Stimulated activated memory B cell treated with anti-CD40 and anti-IgM and Interleukin-4, amounts not matched to agents 10 μg/mL and 1 μg/mL and 100 μg/mL, for 72 hours (primary cell): ENCODE measurements around the gene TOPAZ1.

Experiments used
- ATAC-seq: fragments of 150-1000 bp; cut with Tn5 transposase; 2 replicates; pipeline ENCODE4 v1.10.0; 2021
- H3K27ac Mint-ChIP-seq: one replicate; pipeline ENCODE4 v1.8.0; 2022; ENCODE audit warnings: mild to moderate bottlenecking, mixed read lengths
- H3K27me3 Mint-ChIP-seq: one replicate; pipeline ENCODE4 v1.8.0; 2022; ENCODE audit warnings: mixed read lengths
- H3K36me3 Mint-ChIP-seq: one replicate; pipeline ENCODE4 v1.8.0; 2022; ENCODE audit warnings: mixed read lengths
- H3K4me1 Mint-ChIP-seq: one replicate; pipeline ENCODE4 v1.8.0; 2022; ENCODE audit warnings: mixed read lengths
- H3K4me3 Mint-ChIP-seq: one replicate; pipeline ENCODE4 v1.8.0; 2022; ENCODE audit warnings: mild to moderate bottlenecking, moderate library complexity, mixed read lengths
- H3K9me3 Mint-ChIP-seq: one replicate; pipeline ENCODE4 v1.8.0; 2022; ENCODE audit warnings: mixed read lengths

Gene TOPAZ1

DNA sequence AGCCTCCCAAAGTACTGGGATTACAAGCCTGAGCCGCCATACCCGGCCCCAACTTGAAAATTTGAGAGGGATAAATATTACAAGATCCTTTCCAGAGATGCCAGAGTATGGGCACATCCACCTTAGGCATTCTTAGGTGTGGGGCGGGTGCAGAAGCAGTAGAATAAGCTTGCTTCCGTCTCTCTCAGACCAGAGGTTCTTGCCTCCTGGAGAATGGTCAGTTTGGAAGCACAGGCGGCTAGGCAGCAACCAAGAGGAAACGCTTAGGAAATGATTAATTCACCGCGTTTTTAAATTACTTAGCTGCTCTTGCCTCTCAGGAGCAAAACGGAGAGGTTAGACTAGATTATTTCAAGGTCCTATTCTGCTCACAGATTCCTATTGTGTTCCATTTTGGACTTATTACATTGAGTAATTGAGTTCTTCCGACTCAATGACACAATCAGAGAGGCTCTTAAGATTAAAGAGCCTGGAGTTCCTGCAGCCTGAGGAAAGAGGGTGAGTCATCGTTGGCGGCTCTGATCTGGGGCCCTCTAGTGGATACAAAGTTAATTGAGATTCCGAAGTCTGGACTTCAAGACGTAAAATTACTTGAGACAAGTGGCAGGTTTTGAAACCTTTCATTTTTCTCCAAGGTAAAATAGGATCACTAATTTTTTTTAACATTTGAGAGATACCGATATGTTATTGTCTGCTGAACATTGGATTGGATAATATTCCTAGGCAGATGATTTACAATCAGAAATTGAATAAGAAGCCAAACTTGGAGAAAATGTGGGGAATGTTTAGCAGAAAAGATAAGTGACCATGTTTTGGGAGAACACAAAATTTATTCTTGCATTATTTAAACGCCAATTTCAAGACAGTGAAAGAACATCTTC lies 5.8 kb upstream of the TOPAZ1 start:
- peak; percentile 73 for ATAC-seq
- no peaks in the 10 kb centered on the region for H3K36me3 Mint-ChIP-seq
- no peak overlapping the region for H3K27ac Mint-ChIP-seq
- no peak overlapping the region for H3K4me3 Mint-ChIP-seq
- H3K4me1 Mint-ChIP-seq, result peaks cover 6% of the 10 kb centered on the region
- peaks cover 12% of the 10 kb centered on the region for H3K27me3 Mint-ChIP-seq
- H3K9me3 Mint-ChIP-seq, result no peaks in the 10 kb centered on the region

- no peak overlapping the region for H3K27ac Mint-ChIP-seq
- peaks cover 6% of the 10 kb centered on the region for H3K4me1 Mint-ChIP-seq
- peaks cover 5% of the 10 kb centered on the region for H3K9me3 Mint-ChIP-seq
- no peak for ATAC-seq
- peaks cover 18% of the 10 kb centered on the region for H3K27me3 Mint-ChIP-seq
- no peaks in the 10 kb centered on the region for H3K36me3 Mint-ChIP-seq
- H3K4me3 Mint-ChIP-seq, result no peak overlapping the region
These were observed 5.2 kb upstream of the TOPAZ1 start for GRCh38 chr3:44236485-44236908.

GRCh38 chr3:44237161-44237560 lies 4.5 kb upstream of the TOPAZ1 start:
- no peak for ATAC-seq
- Mint-ChIP-seq H3K36me3 (no peaks in the 10 kb centered on the region), H3K27me3 (peaks cover 18% of the 10 kb centered on the region), H3K4me1 (peaks cover 6% of the 10 kb centered on the region), H3K9me3 (peaks cover 5% of the 10 kb centered on the region), H3K4me3 (no peak overlapping the region), H3K27ac (no peak overlapping the region)

DNA sequence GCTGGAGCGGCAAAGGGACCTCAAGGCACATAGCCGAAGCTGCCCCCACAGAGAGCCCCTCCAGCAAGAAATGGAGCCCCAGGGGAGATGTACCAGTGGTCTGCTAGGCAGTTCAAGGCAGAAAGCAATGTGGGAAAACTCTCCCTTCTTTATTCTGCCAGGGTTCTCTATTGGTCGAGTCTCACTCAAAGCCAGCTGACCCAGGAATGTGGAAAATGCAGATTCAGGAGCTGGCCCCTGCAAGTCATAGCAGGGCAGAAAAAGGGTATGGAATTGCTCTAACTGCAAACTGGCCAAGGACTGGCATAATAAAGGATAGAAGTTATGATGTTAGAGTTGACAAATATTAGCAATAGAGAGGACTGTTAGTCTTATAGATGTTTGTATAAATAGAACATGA lies 4.0 kb upstream of the TOPAZ1 start:
- Mint-ChIP-seq H3K9me3 (peaks cover 5% of the 10 kb centered on the region), H3K4me1 (peaks cover 6% of the 10 kb centered on the region), H3K27ac (no peak overlapping the region), H3K4me3 (no peak overlapping the region), H3K36me3 (no peaks in the 10 kb centered on the region), H3K27me3 (peaks cover 18% of the 10 kb centered on the region)
- ATAC-seq, result no peak

DNA sequence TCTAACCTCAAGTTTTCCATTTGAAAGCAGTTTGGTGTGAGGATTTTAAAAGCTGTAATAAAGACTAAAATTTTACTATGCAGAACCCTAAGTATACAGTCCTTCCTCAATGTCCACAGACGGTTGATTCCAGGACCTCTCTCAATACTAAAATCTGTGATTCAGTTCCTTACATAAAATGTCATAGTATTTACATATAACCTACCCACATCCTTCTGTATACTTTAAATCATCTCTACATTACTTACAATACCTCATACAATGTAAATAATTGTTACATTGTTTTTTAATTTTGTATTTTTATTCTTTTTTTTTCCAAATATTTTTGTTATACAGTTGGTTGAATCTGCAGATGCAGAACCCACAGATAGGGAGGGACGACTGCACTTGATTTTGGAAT lies 2.8 kb upstream of the TOPAZ1 start:
- Mint-ChIP-seq H3K27ac (no peak overlapping the region), H3K4me1 (peaks cover 6% of the 10 kb centered on the region), H3K36me3 (no peaks in the 10 kb centered on the region), H3K9me3 (peaks cover 5% of the 10 kb centered on the region), H3K4me3 (no peak overlapping the region), H3K27me3 (peaks cover 18% of the 10 kb centered on the region)
- ATAC-seq, result no peak

GRCh38 chr3:44240061-44240460 lies 1.6 kb upstream of the TOPAZ1 start:
- ATAC-seq, result no peak
- Mint-ChIP-seq H3K27ac (no peak overlapping the region), H3K36me3 (no peaks in the 10 kb centered on the region)

GRCh38 chr3:44242721-44243120 lies 1.0 kb downstream of the TOPAZ1 start:
- ATAC-seq, result no peak
- Mint-ChIP-seq H3K4me1 (no peaks in the 10 kb centered on the region), H3K36me3 (no peaks in the 10 kb centered on the region), H3K27ac (no peak overlapping the region), H3K4me3 (no peak overlapping the region), H3K9me3 (peaks cover 8% of the 10 kb centered on the region), H3K27me3 (peaks cover 13% of the 10 kb centered on the region)

More at GRCh38 chr3:44240061-44240460, 1.6 kb upstream of the TOPAZ1 start:
- H3K4me1 Mint-ChIP-seq, result peaks cover 6% of the 10 kb centered on the region
- H3K27me3 Mint-ChIP-seq, result peaks cover 18% of the 10 kb centered on the region
- no peak overlapping the region for H3K4me3 Mint-ChIP-seq
- peaks cover 5% of the 10 kb centered on the region for H3K9me3 Mint-ChIP-seq

GRCh38 chr3:44248152-44248551 lies 6.5 kb downstream of the TOPAZ1 start:
- no peak for ATAC-seq
- Mint-ChIP-seq H3K4me3 (no peak overlapping the region), H3K36me3 (no peaks in the 10 kb centered on the region), H3K9me3 (peaks cover 13% of the 10 kb centered on the region), H3K27ac (no peak overlapping the region), H3K4me1 (no peaks in the 10 kb centered on the region), H3K27me3 (peaks cover 40% of the 10 kb centered on the region)

GRCh38 chr3:44252332-44252959 lies 10.8 kb downstream of the TOPAZ1 start:
- Mint-ChIP-seq H3K27me3 (peaks cover 39% of the 10 kb centered on the region), H3K36me3 (no peaks in the 10 kb centered on the region), H3K9me3 (peaks cover 12% of the 10 kb centered on the region), H3K4me3 (no peak overlapping the region), H3K27ac (no peak overlapping the region), H3K4me1 (no peaks in the 10 kb centered on the region)
- ATAC-seq, result no peak

- Mint-ChIP-seq H3K27me3 (peaks cover 25% of the 10 kb centered on the region), H3K4me1 (no peaks in the 10 kb centered on the region)
These were observed 17.7 kb downstream of the TOPAZ1 start for GRCh38 chr3:44259404-44259803.

DNA sequence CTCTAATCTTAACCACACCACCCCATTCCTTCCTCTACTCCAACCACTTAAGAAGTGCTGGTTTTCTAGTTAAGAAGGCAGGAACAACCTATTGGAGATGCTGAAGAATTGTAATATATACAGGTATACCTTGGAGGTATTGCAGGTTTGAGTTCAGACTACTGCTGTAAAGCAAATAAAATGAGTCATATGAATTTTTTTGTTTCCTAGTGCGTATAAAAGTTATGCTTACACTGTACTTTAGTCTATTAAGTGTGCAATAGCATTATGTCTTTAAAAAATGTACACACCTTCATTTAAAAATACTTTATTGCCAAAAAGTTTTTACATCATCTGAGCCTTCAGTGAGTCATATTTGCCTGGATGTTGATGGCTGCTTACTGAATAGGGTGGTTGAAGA lies 22.5 kb downstream of the TOPAZ1 start:
- H3K4me3 Mint-ChIP-seq, result no peak overlapping the region
- peaks cover 2% of the 10 kb centered on the region for H3K9me3 Mint-ChIP-seq
- ATAC-seq, result no peak
- no peak overlapping the region for H3K27ac Mint-ChIP-seq
- H3K27me3 Mint-ChIP-seq, result peaks cover 25% of the 10 kb centered on the region
- no peaks in the 10 kb centered on the region for H3K36me3 Mint-ChIP-seq
- H3K4me1 Mint-ChIP-seq, result no peaks in the 10 kb centered on the region

More at GRCh38 chr3:44259404-44259803, 17.7 kb downstream of the TOPAZ1 start:
- Mint-ChIP-seq H3K9me3 (peaks cover 2% of the 10 kb centered on the region), H3K36me3 (no peaks in the 10 kb centered on the region), H3K4me3 (no peak overlapping the region), H3K27ac (no peak overlapping the region)
- ATAC-seq, result no peak

DNA sequence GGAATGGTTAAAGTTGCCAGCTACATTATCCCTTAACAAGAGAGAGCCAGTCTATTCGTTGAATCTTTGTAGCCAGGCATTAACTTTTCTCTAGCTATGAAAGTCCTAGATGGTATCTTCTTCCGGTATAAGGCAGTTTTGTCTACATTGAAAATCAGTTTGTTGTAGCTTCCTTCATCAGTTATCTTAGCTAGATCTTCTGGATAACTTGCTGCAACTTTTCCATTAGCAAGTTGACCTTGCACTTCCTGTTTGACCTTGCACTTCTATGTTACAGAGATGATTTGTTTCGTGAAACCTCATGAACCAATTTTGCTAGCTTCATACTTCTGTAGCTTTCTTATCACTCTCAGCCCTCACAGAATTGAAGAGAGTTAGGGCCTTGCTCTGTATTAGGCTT lies 24.1 kb downstream of the TOPAZ1 start:
- no peak for ATAC-seq
- Mint-ChIP-seq H3K4me3 (no peak overlapping the region), H3K36me3 (no peaks in the 10 kb centered on the region), H3K9me3 (peaks cover 2% of the 10 kb centered on the region), H3K27ac (no peak overlapping the region), H3K4me1 (no peaks in the 10 kb centered on the region), H3K27me3 (peaks cover 17% of the 10 kb centered on the region)

- no peaks in the 10 kb centered on the region for H3K36me3 Mint-ChIP-seq
- peaks cover 19% of the 10 kb centered on the region for H3K27me3 Mint-ChIP-seq
- H3K9me3 Mint-ChIP-seq, result peaks cover 16% of the 10 kb centered on the region
- H3K27ac Mint-ChIP-seq, result no peak overlapping the region
- H3K4me3 Mint-ChIP-seq, result no peak overlapping the region
- H3K4me1 Mint-ChIP-seq, result no peaks in the 10 kb centered on the region
- no peak for ATAC-seq
These were observed 30.5 kb downstream of the TOPAZ1 start for GRCh38 chr3:44272191-44272590.

DNA sequence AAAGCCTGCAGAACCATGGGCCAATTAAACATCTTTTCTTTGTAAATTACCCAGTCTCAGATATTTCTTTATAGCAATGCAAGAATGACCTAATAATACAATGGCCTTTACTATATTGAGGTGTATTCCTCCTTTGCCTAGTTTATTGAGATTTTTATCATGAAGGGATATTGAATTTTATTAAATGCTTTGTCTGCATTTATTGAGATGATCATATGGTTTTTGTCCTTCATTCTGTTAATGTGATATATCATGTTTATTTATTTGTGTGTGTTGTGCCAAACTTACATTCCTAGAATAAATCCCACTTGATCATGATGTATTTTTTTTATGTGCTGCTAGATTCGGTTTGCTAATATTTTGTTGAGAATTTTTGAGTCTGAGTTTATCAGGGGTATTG lies 36.2 kb downstream of the TOPAZ1 start:
- Mint-ChIP-seq H3K4me3 (no peak overlapping the region), H3K36me3 (no peaks in the 10 kb centered on the region), H3K9me3 (peaks cover 9% of the 10 kb centered on the region), H3K27ac (no peak overlapping the region), H3K4me1 (no peaks in the 10 kb centered on the region), H3K27me3 (peaks cover 53% of the 10 kb centered on the region)
- ATAC-seq, result no peak

DNA sequence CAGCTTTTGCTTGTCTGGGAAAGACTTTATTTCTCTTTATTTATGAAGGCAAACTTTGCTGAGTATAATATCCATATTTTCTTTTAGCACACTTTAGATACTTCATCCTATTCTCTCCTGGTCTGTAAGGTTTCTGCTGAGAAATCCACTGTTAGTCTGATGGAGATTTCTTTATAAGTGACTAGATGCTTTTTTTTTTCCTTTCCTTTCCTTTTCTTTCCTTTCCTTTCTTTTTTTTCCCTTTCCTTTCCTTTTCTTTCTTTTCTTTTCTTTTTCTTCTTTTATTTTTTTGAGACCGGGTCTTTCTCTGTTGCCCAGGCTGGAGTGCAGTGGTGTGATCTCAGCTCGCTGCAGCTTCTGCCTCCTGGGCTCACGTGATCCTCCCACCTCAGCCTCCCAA lies 38.4 kb downstream of the TOPAZ1 start:
- no peaks in the 10 kb centered on the region for H3K4me1 Mint-ChIP-seq
- ATAC-seq, result no peak
- peaks cover 53% of the 10 kb centered on the region for H3K27me3 Mint-ChIP-seq
- H3K4me3 Mint-ChIP-seq, result no peak overlapping the region
- H3K9me3 Mint-ChIP-seq, result peaks cover 6% of the 10 kb centered on the region
- no peaks in the 10 kb centered on the region for H3K36me3 Mint-ChIP-seq
- H3K27ac Mint-ChIP-seq, result no peak overlapping the region

GRCh38 chr3:44280631-44281030 lies 38.9 kb downstream of the TOPAZ1 start:
- Mint-ChIP-seq H3K27ac (no peak overlapping the region), H3K9me3 (peaks cover 2% of the 10 kb centered on the region), H3K36me3 (no peaks in the 10 kb centered on the region), H3K4me1 (no peaks in the 10 kb centered on the region), H3K4me3 (no peak overlapping the region), H3K27me3 (peaks cover 47% of the 10 kb centered on the region)
- ATAC-seq, result no peak
